Aortic smooth muscle cell (primary cell): Measurements from ENCODE around the gene OR1S2. TPM values are rescaled to one million over a fixed set of nuclear protein-coding genes. Genes with fewer than 3 reads are reported as not detected.

ENCODE experiments used
- total RNA-seq: library from RNA; depleted of rRNA; stranded (reverse); fragments of >200 nt; gene quantifications from 2 replicates; pipeline ENCODE4 v1.2.3, GENCODE V29; 2014

Gene OR1S2, protein sequence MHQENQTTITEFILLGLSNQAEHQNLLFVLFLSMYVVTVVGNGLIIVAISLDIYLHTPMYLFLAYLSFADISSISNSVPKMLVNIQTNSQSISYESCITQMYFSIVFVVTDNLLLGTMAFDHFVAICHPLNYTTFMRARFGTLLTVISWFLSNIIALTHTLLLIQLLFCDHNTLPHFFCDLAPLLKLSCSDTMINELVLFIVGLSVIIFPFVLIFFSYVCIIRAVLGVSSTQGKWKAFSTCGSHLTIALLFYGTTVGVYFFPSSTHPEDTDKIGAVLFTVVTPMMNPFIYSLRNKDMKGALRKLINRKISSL
- not detected in 2 replicates for total RNA-seq

DNA sequence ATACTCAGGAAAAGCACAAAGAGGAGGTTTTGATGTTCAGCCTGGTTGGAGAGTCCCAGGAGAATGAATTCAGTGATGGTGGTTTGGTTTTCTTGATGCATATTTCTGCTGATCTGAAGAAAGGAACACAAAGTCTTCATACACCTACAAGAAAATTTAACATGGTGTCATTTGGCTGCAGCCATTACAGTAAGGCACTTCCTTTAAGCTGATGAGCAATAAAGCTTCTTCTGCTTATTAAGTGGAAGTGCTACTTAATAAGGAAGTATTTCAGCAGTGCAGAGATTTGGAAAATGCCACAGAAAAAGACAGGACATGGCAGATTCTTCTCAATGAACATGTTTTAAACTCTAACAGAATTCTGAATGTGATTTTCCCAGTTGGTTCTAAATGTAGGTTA lies at the start of gene OR1S2:
Gene OR1S2, minus strand, starts transcription at position 101 of the 400 bp plus-strand sequence. Its CDS starts 0 bp downstream, at position 101.

DNA sequence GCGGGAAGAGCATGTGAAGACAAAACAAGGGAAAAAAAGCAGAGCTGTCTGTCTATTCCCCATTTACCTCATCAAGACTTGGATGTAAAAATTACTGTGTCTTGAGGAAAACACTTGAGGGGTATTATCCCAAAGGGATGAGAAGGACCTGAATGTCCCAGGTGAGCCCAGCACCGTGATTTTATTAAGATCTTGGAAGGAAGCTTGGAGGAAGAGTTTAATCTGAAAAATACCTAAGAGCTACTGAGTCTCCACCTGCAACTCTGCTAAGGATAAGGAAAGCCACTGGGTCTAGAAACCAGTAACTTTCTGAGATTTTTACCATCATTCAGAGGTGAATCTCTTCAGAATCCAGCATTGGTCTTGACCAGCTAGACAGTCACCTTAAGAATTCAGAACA lies 8.5 kb upstream of the OR1S2 start, which contains the start of gene OR1S1:
Gene OR1S1, plus strand, starts transcription at position 301 of the 400 bp plus-strand sequence.

DNA sequence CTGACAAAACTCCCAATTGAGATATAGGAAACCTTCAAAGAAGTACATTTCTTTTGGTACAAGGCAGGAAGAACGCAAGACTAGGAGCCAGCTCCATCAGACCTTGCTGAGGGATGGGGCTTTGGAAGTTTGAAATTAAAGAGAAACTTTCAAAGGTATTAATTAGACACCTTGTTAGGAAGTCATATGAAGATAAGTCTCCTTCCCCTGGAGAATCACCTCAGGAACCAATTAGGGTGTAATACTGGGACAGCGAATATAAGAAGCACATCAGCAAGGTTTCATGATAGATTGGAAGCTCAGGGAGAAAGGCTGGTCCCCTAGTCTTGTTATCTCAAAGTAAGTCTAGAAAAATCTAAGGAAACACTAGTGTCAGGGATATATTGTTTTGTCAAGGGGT lies 15.2 kb downstream of the OR1S2 start, which contains the start of gene OR9Q2:
Gene OR9Q2, plus strand, starts transcription at position 301 of the 400 bp plus-strand sequence. CDS start 1,421 bp downstream, outside the sequence.

Other genes starting within 250 kb of the OR1S2 start
- gene OR9Q1, start 180.3 kb downstream of the OR1S2 start, total RNA-seq, result not detected in 2 replicates
- gene OR6Q1, start 173.2 kb downstream of the OR1S2 start, total RNA-seq, result not detected in 2 replicates
- gene OR9I1, start 78.6 kb downstream of the OR1S2 start, total RNA-seq, result not detected in 2 replicates
- not detected in 2 replicates for gene OR9Q2, start 15.1 kb downstream of the OR1S2 start, total RNA-seq
- gene OR1S1, start 8.6 kb upstream of the OR1S2 start, total RNA-seq, result not detected in 2 replicates
- not detected in 2 replicates for gene OR10Q1, start 24.8 kb upstream of the OR1S2 start, total RNA-seq
- not detected in 2 replicates for gene OR10W1, start 64.1 kb upstream of the OR1S2 start, total RNA-seq
- gene OR5B17, start 154.9 kb upstream of the OR1S2 start, total RNA-seq, result not detected in 2 replicates
- not detected in 2 replicates for gene OR5B3, start 202.7 kb upstream of the OR1S2 start, total RNA-seq
- not detected in 2 replicates for gene OR5B2, start 224.0 kb upstream of the OR1S2 start, total RNA-seq
- not detected in 2 replicates for gene OR5B12, start 238.1 kb upstream of the OR1S2 start, total RNA-seq